ENCODE data around the gene ZNF577. TPM values are rescaled to one million over a fixed set of nuclear protein-coding genes. Genes with fewer than 3 reads are reported as not detected.
"Not testable (repeated sequence)": the region's sequence is repeated elsewhere in the genome, so short reads cannot be mapped to it uniquely, and the experiment has no call there.

The ZNF577 gene
- total RNA-seq: 2.8 TPM

GRCh38 chr19:51887522-51888498, at the start of gene ZNF577:
TSS of gene ZNF577 (minus strand) at chr19:51887951. CDS start at chr19:51880382, 7,569 bp downstream.
- peak; percentile 96 for ATAC-seq

GRCh38 chr19:51931921-51932320, 44.2 kb upstream of the ZNF577 start:
- no peak for ATAC-seq

GRCh38 chr19:51927859-51928258, 40.1 kb upstream of the ZNF577 start:
- no peak for ATAC-seq

GRCh38 chr19:51926784-51927741, 39.3 kb upstream of the ZNF577 start, which contains the start of gene ZNF613:
TSS of gene ZNF613 (plus strand) at chr19:51927472. CDS start at chr19:51936221, 8,749 bp downstream.
- ATAC-seq: peak; percentile 97

- no peak for ATAC-seq
Measured at GRCh38 chr19:51926426-51926783, 38.7 kb upstream of the ZNF577 start.

- ATAC-seq: no peak
Measured at GRCh38 chr19:51921949-51922348, 34.2 kb upstream of the ZNF577 start.

- ATAC-seq: no peak
Measured at GRCh38 chr19:51919606-51920005, 31.9 kb upstream of the ZNF577 start.

GRCh38 chr19:51916167-51916566, 28.4 kb upstream of the ZNF577 start:
- no peak for ATAC-seq

GRCh38 chr19:51915324-51915867, 27.6 kb upstream of the ZNF577 start:
- ATAC-seq: no peak

- not testable (repeated sequence) for ATAC-seq
Measured at GRCh38 chr19:51907981-51908380, 20.2 kb upstream of the ZNF577 start.

- ATAC-seq: not testable (repeated sequence)
Measured at GRCh38 chr19:51906108-51906507, 18.4 kb upstream of the ZNF577 start.

- not testable (repeated sequence) for ATAC-seq
Measured at GRCh38 chr19:51905639-51906038, 17.9 kb upstream of the ZNF577 start.

GRCh38 chr19:51905206-51905605, 17.5 kb upstream of the ZNF577 start:
- no peak for ATAC-seq

GRCh38 chr19:51904331-51905165, 16.8 kb upstream of the ZNF577 start, which contains the start of gene ZNF649:
TSS of gene ZNF649 (minus strand) at chr19:51905017. CDS start at chr19:51900107, 4,910 bp downstream.
- peak; percentile 98 for ATAC-seq

- ATAC-seq: no peak
Measured at GRCh38 chr19:51903192-51903591, 15.4 kb upstream of the ZNF577 start.

GRCh38 chr19:51901860-51902259, 14.1 kb upstream of the ZNF577 start:
- ATAC-seq: no peak

GRCh38 chr19:51891193-51891747, 3.5 kb upstream of the ZNF577 start:
- ATAC-seq: no peak

- ATAC-seq: no peak
Measured at GRCh38 chr19:51889934-51890333, 2.2 kb upstream of the ZNF577 start.

- ATAC-seq: no peak
Measured at GRCh38 chr19:51884713-51885112, 3.0 kb downstream of the ZNF577 start.

- ATAC-seq: no peak
Measured at GRCh38 chr19:51882518-51882917, 5.2 kb downstream of the ZNF577 start.

GRCh38 chr19:51873097-51873496, 14.7 kb downstream of the ZNF577 start:
- no peak for ATAC-seq

Measured in esophagus mucosa (tissue), 1 donor.